Activated naive CD4-positive, alpha-beta T cell treated with anti-CD3 and anti-CD28 coated beads, Interleukin-2, amount 10 ng/mL, durations not matched to agents 5 hours and 36 hours (primary cell): Measurements from ENCODE around the gene CEP131. TPM values are rescaled to one million over a fixed set of nuclear protein-coding genes. Genes with fewer than 3 reads are reported as not detected.

ENCODE experiments used
- total RNA-seq, 2 experiments: library from RNA; stranded (reverse); gene quantifications; one replicate each; pipeline ENCODE4 v1.2.3, GENCODE V29; 2021

Gene CEP131
- total RNA-seq = 10 to 100 TPM; 14.4 to 15.4 TPM

GRCh38 chr17:81222906-81223761, at the start of gene CEP131:
Gene CEP131, minus strand, starts transcription at chr17:81222965. Its CDS starts 2,909 bp downstream, at chr17:81220056.

GRCh38 chr17:81238815-81239713, 16.3 kb upstream of the CEP131 start, which contains the start of the genes NDUFAF8 and TEPSIN:
Gene NDUFAF8, plus strand, starts transcription at chr17:81239318. Its CDS starts 46 bp downstream, at chr17:81239364.
Gene TEPSIN, minus strand, starts transcription at chr17:81239055. Its CDS starts 22 bp downstream, at chr17:81239033.

GRCh38 chr17:81166033-81166492, 56.7 kb downstream of the CEP131 start, which contains the start of gene AATK:
Gene AATK, minus strand, starts transcription at chr17:81166221. Its CDS starts 229 bp downstream, at chr17:81165992.

GRCh38 chr17:81165246-81166032, 57.3 kb downstream of the CEP131 start, which contains the start of gene PVALEF:
Gene PVALEF, plus strand, starts transcription at chr17:81165507. Its CDS starts 15,720 bp downstream, at chr17:81181227.

Other genes starting within 250 kb of the CEP131 start
- gene CHMP6, start 231.1 kb downstream of the CEP131 start, total RNA-seq = 10 to 100 TPM; 38.6 to 40.3 TPM
- gene BAIAP2, start 187.8 kb downstream of the CEP131 start, total RNA-seq = 1 to 10 TPM; 3.5 to 5.3 TPM
- not detected for gene PVALEF, start 57.5 kb downstream of the CEP131 start, total RNA-seq
- gene AATK, start 56.7 kb downstream of the CEP131 start, total RNA-seq = under 1 TPM in 1 of 2 experiments, not detected in 1; 0.05 TPM
- 10 to 100 TPM; 57.8 to 61.1 TPM for gene TEPSIN, start 16.1 kb upstream of the CEP131 start, total RNA-seq
- 10 to 100 TPM; 35.4 to 41.8 TPM for gene NDUFAF8, start 16.4 kb upstream of the CEP131 start, total RNA-seq
- 10 to 100 TPM; 87.6 to 97.9 TPM for gene SLC38A10, start 72.3 kb upstream of the CEP131 start, total RNA-seq
- gene BAHCC1, start 172.5 kb upstream of the CEP131 start, total RNA-seq = under 1 TPM in 1 of 2 experiments, not detected in 1; 0.03 TPM